ENCODE measurements around the gene IER5L. TPM values are rescaled to one million over a fixed set of nuclear protein-coding genes. Genes with fewer than 3 reads are reported as not detected.
"Not testable (repeated sequence)": the region's sequence is repeated elsewhere in the genome, so short reads cannot be mapped to it uniquely, and the experiment has no call there.

IER5L gene
- total RNA-seq, 2 donors from 2014 or later = 6.8 to 8.1 TPM

- H3K9ac ChIP-seq (ENCODE audit: extremely low read depth, low read length, poor library complexity, severe bottlenecking) = no peak overlapping the region
- no peak overlapping the region for H3K4me3 Mint-ChIP-seq
- peaks cover 70% of the 10 kb centered on the region for H3K36me3 ChIP-seq (ENCODE audit: control insufficient read depth, insufficient read depth, low read length)
Observed at GRCh38 chr9:129133082-129133481, 45.0 kb downstream of the IER5L start.

GRCh38 chr9:129131300-129132145, 46.5 kb downstream of the IER5L start:
- Histone ChIP-seq H3K27ac (ENCODE audit: low read depth, low read length) (no peak overlapping the region), H3K4me3 (ENCODE audit: low read length) (no peak overlapping the region), H3K4me1 (ENCODE audit: control insufficient read depth, insufficient read depth, low read length) (no peaks in the 10 kb centered on the region), H3K27me3 (ENCODE audit: control insufficient read depth, insufficient read depth, low read length, poor library complexity, severe bottlenecking) (no peaks in the 10 kb centered on the region), H3K9ac (ENCODE audit: extremely low read depth, low read length, poor library complexity, severe bottlenecking) (no peak overlapping the region), H3K36me3 (ENCODE audit: control insufficient read depth, insufficient read depth, low read length) (peaks cover 67% of the 10 kb centered on the region), H3K9me3 (ENCODE audit: control insufficient read depth, low read length) (no peaks in the 10 kb centered on the region)
- no peak overlapping the region for H3K4me3 Mint-ChIP-seq
- H3K4me1 Mint-ChIP-seq = peaks cover 11% of the 10 kb centered on the region
- H3K27me3 Mint-ChIP-seq (ENCODE audit: insufficient read depth) = no peaks in the 10 kb centered on the region
- no peak overlapping the region for H3K27ac Mint-ChIP-seq
- peaks cover 63% of the 10 kb centered on the region for H3K36me3 Mint-ChIP-seq (ENCODE audit: low read depth)
- H3K9me3 Mint-ChIP-seq = no peaks in the 10 kb centered on the region
- DNase-seq = peak; percentile 95
- 47 to 57% methylated on average over 9 to 13 of the region's 13 CpGs for WGBS, 2 experiments (ENCODE audit: insufficient coverage in 1 of 2, insufficient read length in 1 of 2)
- TF ChIP-seq, protein P1, sequence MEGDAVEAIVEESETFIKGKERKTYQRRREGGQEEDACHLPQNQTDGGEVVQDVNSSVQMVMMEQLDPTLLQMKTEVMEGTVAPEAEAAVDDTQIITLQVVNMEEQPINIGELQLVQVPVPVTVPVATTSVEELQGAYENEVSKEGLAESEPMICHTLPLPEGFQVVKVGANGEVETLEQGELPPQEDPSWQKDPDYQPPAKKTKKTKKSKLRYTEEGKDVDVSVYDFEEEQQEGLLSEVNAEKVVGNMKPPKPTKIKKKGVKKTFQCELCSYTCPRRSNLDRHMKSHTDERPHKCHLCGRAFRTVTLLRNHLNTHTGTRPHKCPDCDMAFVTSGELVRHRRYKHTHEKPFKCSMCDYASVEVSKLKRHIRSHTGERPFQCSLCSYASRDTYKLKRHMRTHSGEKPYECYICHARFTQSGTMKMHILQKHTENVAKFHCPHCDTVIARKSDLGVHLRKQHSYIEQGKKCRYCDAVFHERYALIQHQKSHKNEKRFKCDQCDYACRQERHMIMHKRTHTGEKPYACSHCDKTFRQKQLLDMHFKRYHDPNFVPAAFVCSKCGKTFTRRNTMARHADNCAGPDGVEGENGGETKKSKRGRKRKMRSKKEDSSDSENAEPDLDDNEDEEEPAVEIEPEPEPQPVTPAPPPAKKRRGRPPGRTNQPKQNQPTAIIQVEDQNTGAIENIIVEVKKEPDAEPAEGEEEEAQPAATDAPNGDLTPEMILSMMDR (conservative IDR thresholded peaks at IDR 0.05) = peak; percentile 99

More at GRCh38 chr9:129133082-129133481, 45.0 kb downstream of the IER5L start:
- H3K27ac Mint-ChIP-seq = no peak overlapping the region
- H3K36me3 Mint-ChIP-seq (ENCODE audit: low read depth) = peaks cover 68% of the 10 kb centered on the region
- Histone ChIP-seq H3K27me3 (ENCODE audit: control insufficient read depth, insufficient read depth, low read length, poor library complexity, severe bottlenecking) (no peaks in the 10 kb centered on the region), H3K4me1 (ENCODE audit: control insufficient read depth, insufficient read depth, low read length) (no peaks in the 10 kb centered on the region), H3K4me3 (ENCODE audit: low read length) (no peak overlapping the region), H3K9me3 (ENCODE audit: control insufficient read depth, low read length) (no peaks in the 10 kb centered on the region), H3K27ac (ENCODE audit: low read depth, low read length) (no peak overlapping the region)
- no peaks in the 10 kb centered on the region for H3K9me3 Mint-ChIP-seq
- no peaks in the 10 kb centered on the region for H3K27me3 Mint-ChIP-seq (ENCODE audit: insufficient read depth)
- no peak for DNase-seq
- TF ChIP-seq, protein P1 (conservative IDR thresholded peaks at IDR 0.05) = no peak
- WGBS, 2 experiments (ENCODE audit: insufficient coverage in 1 of 2, insufficient read length in 1 of 2) = 57 to 87% methylated on average over 2 to 4 of the region's 4 CpGs
- H3K4me1 Mint-ChIP-seq = no peaks in the 10 kb centered on the region

DNA sequence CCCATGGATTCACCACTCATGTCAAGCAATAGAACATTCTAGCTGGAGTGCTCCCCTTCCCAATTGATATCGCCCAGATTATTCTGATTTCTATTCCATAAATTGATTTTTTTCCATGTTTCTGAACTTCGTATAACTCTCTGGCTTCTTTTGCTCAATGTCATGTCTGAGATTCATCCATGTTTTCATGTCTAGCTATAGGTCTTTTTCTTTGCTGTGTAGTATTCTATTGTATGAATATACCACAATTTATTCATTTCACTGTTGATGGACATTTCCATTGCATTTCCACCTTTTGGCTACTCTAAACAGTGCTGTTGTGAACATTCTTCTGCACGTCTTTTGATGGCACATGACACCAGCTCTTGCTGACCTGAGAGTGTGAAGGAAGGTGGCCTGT, 47.3 kb downstream of the IER5L start:
- WGBS, 2 experiments (ENCODE audit: insufficient coverage in 1 of 2, insufficient read length in 1 of 2) = 50 to 64% methylated on average over 2 to 3 of the region's 3 CpGs
- no peaks in the 10 kb centered on the region for H3K4me1 ChIP-seq (ENCODE audit: control insufficient read depth, insufficient read depth, low read length)
- H3K9ac ChIP-seq (ENCODE audit: extremely low read depth, low read length, poor library complexity, severe bottlenecking) = no peak overlapping the region
- peaks cover 15% of the 10 kb centered on the region for H3K4me1 Mint-ChIP-seq
- no peak overlapping the region for H3K27ac Mint-ChIP-seq
- no peak overlapping the region for H3K27ac ChIP-seq (ENCODE audit: low read depth, low read length)
- H3K36me3 ChIP-seq (ENCODE audit: control insufficient read depth, insufficient read depth, low read length) = peaks cover 62% of the 10 kb centered on the region
- H3K4me3 ChIP-seq (ENCODE audit: low read length) = no peak overlapping the region
- DNase-seq = no peak
- no peaks in the 10 kb centered on the region for H3K9me3 ChIP-seq (ENCODE audit: control insufficient read depth, low read length)
- H3K36me3 Mint-ChIP-seq (ENCODE audit: low read depth) = peaks cover 60% of the 10 kb centered on the region
- no peaks in the 10 kb centered on the region for H3K9me3 Mint-ChIP-seq
- H3K27me3 Mint-ChIP-seq (ENCODE audit: insufficient read depth) = no peaks in the 10 kb centered on the region
- TF ChIP-seq, protein P1 (conservative IDR thresholded peaks at IDR 0.05) = no peak
- H3K4me3 Mint-ChIP-seq = no peak overlapping the region
- no peaks in the 10 kb centered on the region for H3K27me3 ChIP-seq (ENCODE audit: control insufficient read depth, insufficient read depth, low read length, poor library complexity, severe bottlenecking)

DNA sequence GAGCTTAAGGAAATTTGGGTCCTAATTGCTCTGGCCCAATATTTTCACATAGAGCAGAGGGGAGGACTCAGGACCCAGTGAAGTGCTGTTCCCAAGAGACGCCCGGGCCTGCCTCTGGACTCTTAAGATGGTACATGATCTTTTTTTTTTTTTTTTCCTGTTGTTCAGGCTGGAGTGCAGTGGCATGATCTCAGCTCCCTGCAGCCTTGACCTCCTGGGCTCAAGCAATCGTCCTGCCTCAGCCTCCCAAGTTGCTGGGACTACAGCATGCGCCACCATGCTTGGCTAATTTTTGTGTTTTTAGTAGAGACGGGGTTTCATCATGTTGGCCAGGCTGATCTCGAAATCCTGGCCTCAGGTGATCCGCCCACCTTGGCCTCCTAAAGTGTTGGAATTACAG, 47.8 kb downstream of the IER5L start:
- not testable (repeated sequence) for H3K9ac ChIP-seq (ENCODE audit: extremely low read depth, low read length, poor library complexity, severe bottlenecking); H3K9me3 Mint-ChIP-seq; H3K27ac Mint-ChIP-seq; H3K27me3 Mint-ChIP-seq (ENCODE audit: insufficient read depth); H3K4me3 ChIP-seq (ENCODE audit: low read length); H3K27me3 ChIP-seq (ENCODE audit: control insufficient read depth, insufficient read depth, low read length, poor library complexity, severe bottlenecking); H3K27ac ChIP-seq (ENCODE audit: low read depth, low read length); DNase-seq; H3K4me1 ChIP-seq (ENCODE audit: control insufficient read depth, insufficient read depth, low read length); H3K9me3 ChIP-seq (ENCODE audit: control insufficient read depth, low read length); H3K4me3 Mint-ChIP-seq
- WGBS, 2 experiments (ENCODE audit: insufficient coverage in 1 of 2, insufficient read length in 1 of 2) = 90 to 93% methylated on average over 6 to 7 of the region's 7 CpGs
- H3K36me3 ChIP-seq (ENCODE audit: control insufficient read depth, insufficient read depth, low read length) = peaks cover 62% of the 10 kb centered on the region
- Mint-ChIP-seq H3K36me3 (ENCODE audit: low read depth) (peaks cover 61% of the 10 kb centered on the region), H3K4me1 (peaks cover 15% of the 10 kb centered on the region)

Measured in endodermal cell (in vitro differentiated cells).